ENCODE measurements around the gene DUSP21.
"Not testable (repeated sequence)": the region's sequence is repeated elsewhere in the genome, so short reads cannot be mapped to it uniquely, and the experiment has no call there.

DUSP21 gene

GRCh38 chrX:44876767-44877166 lies 32.9 kb downstream of the DUSP21 start:
- DNase-seq, result no peak

DNA sequence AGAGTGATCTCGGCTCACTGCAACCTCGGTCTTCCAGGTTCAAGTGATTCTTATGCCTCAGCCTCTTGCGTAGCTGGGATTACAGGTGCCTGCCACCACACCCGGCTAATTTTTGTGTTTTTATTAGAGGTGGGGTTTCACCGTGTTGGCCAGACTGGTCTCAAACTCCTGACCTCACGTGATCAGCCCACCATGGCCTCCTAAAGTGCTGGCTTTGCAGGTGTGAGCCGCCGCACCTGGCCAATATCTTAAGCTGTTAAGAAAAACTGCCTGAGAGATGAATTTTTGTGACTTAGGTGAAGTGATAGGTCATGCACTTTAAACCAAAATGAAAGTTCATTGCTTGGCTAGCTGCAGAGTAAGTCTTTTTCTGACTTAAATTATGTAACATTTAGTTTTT lies 35.0 kb downstream of the DUSP21 start:
- DNase-seq, result no peak

DNA sequence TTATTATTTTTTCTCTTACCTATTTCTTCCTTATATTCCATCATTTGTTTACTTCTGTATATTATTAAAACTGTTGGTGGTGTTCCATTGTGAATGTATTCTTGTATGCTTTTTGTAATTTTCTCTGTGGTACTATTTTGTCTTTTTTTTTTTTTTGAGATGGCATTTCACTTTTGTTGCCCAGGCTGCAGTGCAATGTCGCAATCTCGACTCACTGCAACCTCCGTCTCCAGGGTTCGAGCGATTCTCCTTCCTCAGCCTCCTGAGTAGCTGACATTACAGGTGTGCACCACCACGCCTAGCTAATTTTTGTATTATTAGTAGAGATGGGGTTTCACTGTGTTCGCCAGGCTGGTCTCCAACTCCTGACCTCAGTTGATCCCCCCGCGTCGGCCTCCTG lies 37.7 kb downstream of the DUSP21 start:
- DNase-seq, result no peak

DNA sequence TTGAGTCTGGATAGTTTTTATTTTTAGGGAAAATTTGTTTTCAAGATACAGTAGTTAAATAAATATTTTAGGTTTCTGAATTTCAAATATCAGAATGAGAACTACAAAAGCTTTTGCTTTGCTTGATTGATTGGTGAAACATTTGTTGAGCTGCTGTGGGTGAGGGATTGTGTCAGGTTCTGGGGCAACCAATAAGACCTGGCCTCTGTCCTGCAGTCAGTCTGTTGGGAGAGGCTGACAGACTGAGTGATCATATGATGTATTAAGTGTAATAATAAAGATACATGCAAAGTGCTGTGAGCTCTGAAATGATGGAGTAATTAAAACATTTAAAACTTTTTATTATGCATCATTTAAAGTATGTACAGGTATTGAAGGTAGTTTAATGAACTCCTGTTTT lies 38.8 kb downstream of the DUSP21 start:
- no peak for DNase-seq

GRCh38 chrX:44884944-44885343 lies 41.1 kb downstream of the DUSP21 start:
- DNase-seq, result no peak

GRCh38 chrX:44889824-44890223 lies 46.0 kb downstream of the DUSP21 start:
- no peak for DNase-seq

GRCh38 chrX:44890247-44890646 lies 46.4 kb downstream of the DUSP21 start:
- no peak for DNase-seq

- DNase-seq, result not testable (repeated sequence)
Observed at GRCh38 chrX:44890687-44891086, 46.9 kb downstream of the DUSP21 start.

DNA sequence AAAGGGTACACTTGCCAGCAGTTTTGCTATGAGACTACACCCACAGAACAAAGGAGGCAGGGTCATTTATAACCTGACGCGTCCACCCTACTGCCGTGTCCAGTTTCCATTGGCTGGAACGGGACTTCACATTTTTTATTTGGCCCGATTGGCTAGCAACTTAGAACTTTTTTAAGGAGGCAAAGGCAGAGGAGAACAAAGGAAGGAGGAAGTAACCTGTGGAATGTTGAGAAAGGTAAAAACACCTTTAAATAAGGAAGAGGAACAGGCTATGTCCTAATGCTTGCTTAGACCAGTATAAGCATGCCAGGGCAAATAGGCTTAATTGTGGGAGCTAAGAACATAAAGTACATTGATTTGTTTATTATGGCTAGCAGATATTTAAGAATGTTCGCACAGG lies 47.8 kb downstream of the DUSP21 start:
- DNase-seq, result no peak
